HG03060 (cell line): ENCODE measurements around the gene CILP2.

Experiments used
- ATAC-seq: cut with Tn5 transposase; IDR thresholded peaks from one replicate; pipeline ENCODE4 v1.9.1; 2021; ENCODE audit warnings: low read depth, moderate number of reproducible peaks; ENCODE audit not compliant: unreplicated experiment

Gene CILP2

DNA sequence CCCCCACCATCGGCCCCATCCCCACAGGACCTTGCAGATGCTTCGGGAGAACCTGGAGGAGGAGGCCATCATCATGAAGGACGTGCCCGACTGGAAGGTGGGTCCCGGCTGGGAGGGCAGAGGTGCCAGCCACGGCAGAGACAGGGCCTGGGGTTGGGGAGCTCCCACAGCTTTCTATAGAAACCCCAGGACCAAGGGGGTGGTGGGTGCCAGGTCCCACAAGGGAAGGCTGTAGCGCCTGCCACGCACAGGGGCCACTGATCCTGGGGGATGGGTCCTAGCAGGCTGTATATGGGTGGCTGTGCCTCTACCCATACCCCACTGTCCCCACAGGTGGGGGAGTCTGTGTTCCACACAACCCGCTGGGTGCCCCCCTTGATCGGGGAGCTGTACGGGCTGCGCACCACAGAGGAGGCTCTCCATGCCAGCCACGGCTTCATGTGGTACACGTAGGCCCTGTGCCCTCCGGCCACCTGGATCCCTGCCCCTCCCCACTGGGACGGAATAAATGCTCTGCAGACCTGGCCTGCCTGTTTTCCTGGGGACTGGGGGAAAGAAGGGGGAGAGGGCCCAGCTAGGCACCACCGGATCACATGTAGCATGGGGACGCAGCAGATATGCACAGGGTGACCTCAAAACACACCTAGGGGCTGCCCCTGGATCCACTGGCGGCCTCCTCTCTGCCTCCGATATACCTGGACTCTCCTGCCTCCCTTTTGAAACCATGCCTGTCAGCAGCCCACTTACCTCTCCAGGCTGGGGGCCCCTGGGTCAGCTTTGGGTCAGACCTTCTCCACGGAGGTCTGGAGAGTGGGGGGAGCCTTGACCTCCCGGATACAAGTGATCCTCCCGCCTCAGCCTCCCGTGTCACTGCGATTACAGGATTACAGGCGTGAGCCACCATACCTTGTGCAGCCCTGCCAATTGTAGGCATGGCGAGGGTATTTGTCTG, 10.1 kb upstream of the CILP2 start:
- ATAC-seq: no peak

DNA sequence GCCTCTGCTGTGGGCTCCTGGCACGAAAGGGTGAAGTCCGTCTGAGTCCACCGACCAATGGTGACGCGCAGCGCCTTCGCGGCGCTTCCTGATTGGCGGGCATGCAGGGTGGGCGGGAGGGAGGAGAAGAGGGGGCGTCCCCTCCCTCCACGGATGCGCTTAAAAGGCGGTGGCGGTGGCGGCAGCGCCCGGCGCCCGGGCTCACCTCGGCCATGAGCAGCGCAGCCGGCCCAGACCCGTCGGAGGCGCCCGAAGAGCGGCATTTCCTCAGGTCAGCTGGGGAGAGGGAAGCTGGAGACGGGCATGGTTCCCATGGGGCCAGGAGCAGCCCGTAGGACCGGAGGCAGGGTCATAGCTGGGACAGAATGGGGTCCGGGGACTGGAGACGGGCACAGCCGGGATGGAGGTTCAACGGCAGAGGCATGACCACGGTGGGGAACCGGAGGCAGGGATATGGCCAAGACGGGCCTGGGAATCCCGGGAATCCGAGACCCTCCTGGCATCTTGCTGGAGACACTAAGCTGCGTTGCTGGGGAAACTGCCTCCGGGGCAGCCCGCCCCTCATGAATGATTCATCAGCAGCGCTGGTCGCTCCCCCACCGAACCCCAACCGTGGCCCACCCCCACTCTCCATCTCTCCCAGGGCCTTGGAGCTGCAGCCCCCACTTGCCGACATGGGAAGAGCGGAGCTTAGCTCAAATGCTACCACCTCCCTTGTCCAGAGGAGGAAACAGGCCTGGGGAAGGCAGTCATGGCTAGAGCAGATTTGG, 9.2 kb upstream of the CILP2 start, which contains the start of gene YJEFN3:
Gene YJEFN3, plus strand, starts transcription at position 191 of the 770 bp plus-strand sequence. Its CDS starts 22 bp downstream, at position 213.
- no peak for ATAC-seq

DNA sequence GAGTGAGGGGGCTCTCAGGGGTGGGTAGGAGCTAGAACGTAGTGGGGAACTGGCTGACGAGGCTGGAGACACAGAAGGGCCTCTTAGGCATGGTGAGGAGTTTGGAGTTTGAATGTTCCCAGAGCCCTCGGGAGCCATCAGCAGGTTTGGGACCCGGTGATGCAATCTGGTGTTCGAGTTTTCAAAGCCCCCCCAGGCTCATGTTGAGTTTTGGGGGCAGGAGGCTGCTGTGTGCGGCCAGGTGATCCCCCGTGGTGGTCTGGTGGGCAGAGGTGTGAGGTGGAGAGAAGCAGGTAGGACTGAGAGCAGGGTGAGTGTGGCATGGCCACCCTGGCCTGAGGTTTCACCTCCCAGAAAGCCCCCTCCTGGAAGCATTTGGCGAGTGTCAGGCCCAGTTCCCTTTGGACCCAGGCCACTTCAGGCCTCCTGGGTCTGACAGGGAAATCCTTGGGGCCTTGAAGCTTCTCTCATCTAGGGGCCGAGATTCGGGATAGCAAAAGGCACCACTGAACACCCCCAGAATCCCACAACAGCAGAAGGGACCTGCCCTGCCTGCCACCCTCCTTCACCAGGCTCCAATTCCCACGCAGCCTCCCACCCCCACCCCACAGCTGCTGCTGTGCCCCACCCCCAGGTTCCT, 8.2 kb upstream of the CILP2 start:
- no peak for ATAC-seq

DNA sequence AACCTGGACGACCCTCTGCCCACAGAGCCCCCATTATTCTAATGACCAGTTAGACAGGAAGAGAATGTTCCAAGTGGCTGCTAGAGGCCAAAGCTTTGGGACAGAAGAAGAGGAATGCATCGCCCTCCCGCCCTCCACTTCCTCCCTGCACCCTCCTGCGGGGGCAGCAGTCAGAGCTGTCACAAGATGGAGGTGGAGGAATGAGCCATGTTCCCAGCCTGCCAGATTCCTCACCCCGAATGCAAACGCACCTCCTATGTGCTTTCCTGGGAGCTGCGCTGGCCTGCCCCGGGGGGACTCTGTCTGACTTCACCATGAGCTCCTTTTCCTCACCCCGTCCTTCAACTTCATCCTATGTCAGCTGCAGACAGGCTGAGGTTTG, 7.7 kb upstream of the CILP2 start:
- no peak for ATAC-seq

DNA sequence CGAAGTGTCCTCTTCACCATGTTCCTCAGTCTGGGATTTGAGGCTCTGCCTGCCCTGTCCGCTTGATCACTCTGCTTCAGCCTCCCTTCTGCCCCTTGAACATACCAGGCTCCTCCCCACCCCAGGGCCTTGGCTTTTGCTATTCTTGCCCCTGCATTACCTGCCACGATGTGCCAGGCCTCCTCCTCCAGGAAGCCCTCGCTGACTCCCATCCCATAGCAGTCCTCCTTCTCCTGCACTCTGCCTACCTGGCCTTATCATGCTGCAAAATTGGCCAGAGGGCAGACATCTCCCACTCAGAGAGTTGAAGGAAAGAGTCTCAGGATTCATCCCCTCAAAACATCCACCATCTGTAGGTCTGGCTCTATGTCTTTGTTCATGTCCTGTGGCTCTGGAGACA, 7.2 kb upstream of the CILP2 start:
- ATAC-seq: no peak

DNA sequence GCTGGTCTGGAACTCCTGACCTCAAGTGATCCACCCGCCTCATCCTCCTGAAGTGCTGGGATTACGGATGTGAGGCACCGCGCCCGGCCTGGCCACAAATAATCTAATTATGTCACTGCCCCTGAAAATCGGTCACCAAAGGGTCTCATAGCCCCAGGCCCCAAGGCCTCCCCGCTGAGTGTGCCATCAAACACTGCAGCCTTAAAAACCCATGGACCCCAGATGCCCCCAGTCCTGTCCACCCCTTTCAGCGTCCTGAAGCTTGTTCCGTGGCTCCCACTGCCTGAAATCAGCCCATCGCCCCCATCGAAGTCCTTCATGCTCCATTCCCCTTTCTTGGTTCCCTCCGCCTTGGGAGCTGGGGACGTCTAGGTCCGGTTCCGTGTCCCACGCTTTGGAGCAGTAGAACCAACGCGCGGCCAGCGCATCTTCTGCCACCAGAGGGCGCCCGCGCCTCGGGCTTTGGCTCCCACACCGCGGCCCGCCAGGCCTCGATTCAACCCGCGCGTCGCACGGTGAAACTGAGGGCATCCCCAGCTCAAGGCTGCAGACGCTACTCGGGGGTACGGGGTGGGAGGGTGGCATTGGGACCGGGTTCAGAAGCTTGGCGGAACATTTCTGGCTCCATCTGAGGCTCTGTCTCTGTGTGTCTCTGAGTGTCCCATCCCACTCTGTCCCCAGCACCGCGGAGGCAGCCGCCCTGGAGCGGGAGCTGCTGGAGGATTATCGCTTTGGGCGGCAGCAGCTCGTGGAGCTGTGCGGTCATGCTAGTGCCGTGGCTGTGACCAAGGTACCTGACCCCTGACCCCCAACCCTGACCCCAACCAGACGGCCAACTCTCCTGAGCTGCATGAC, 5.9 kb upstream of the CILP2 start:
- no peak for ATAC-seq

DNA sequence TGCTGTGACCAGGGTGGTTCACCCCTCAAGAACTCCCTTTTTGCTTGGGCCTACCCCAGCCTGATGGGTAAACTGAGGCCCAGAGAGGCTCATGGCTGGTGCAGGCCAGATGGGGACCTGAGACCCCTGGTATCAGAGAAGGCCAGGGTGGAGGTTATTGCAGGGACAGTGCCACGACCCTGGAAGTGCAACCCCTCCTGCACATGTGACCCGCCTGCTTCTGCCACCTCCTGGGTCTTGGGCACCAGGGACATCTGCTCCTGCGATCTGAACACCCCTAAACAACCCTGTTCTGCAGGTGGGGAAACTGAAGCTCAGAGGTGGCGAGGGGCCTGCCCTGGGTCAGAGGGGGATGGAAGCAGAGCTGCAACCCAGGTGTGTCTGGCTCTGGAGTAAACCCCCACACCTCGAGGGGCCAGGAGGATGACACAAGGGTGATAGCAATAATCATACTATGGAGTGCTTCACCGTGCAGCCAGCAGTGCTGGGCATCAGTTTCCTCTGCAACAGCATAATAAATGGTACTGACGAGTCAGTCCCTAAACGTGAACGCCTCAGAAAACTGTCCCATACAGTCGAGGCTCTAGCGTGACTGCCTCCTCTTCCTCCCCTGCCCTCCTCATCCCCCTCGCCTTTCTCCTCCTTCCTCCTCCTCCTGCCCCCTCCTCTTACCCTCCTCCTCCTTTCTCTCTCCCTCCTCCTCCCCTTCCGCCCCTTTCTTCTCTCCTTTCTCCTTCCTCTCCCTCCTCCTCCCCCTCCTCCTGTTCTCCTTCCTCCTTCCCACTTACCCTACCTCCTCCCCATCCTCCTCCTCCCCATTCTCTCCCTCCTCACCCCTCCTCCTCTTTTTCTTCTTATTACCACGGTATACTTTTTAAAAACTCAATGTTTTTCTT, 5.0 kb upstream of the CILP2 start:
- ATAC-seq: no peak

DNA sequence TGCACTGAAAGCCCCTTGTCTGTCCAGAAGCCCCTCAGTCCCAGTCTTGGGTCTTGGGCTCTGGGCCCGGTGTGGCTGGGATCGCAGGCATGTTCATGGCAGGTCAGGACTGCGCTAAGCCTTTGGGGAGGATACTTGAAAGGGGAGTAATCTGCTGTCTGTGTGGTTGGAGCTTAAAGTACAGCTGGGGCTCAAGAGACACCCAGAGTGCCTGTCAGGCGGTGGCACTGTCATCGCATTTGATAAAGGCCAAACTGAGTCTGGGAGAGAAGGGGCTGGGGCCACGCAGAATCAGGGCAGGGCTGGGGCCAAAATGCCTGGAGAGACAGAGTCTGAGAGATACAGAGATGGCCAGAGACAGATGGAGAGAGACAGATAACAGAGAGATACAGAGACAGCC, 4.2 kb upstream of the CILP2 start:
- no peak for ATAC-seq

DNA sequence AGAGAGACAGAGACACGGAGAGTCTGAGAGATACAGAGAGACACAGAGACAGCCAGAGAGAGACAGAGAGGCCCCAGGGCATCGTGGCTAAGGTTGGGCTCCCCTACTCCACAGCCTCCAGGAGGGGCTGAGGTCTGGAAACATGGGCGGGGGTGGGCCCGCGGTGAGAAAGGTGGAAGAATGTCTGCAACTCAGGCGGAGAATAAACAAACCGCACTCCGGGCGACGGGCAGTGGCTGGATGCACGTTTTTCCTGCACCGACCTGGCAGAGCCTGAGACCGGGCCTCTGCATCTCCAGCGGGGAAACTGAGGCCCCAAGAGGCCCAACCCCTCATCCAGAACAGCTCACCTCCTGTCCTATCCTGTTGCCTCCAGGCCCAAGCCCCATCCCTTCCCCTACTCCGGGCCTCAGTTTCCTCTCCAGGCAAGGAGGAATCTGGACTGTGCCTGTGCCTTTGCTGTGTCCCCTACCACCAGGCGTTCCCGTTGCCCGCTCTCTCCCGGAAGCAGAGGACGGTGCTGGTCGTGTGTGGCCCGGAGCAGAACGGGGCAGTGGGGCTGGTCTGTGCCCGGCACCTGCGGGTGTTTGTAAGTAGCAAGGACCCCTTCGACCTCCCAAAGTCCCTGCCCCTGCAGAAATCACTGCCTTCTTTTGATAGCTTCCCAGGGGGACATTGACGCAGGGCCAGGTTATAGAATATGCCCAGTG, 3.4 kb upstream of the CILP2 start:
- ATAC-seq: no peak

DNA sequence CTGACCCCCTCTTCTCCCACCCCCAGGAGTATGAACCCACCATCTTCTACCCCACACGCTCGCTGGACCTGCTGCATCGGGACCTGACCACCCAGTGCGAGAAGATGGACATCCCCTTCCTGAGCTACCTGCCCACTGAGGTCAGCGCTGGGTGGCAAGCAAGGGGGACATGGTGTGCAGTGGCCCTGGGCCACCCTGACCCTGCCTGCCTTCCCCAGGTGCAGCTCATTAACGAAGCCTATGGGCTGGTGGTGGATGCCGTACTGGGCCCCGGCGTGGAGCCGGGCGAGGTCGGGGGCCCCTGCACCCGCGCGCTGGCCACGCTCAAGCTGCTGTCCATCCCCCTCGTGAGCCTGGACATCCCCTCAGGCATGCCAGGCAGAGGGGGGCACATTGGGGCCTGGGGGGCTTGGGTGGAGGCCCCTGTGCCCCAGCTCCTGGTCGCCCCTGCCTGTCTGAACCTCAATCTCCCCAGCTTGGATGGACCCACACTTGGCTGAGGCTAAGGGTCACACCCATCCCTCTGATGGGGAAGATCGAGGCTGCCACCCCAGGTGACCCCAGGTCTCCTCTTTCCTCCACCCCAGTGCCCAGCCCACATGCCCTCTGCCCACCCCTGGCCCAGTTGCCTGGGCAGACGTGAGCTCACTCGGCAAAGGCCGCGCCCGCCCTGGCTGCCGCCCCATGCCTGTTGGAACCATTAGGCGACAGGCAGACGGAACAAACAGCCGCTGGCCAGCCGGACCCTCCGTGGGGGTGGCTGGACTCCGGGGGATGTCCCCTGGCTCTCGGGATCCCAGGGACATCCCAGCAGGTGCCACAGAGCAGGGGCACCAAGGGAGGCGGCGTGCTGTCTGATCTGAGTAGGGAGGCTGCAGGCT, 2.5 kb upstream of the CILP2 start:
- no peak for ATAC-seq

DNA sequence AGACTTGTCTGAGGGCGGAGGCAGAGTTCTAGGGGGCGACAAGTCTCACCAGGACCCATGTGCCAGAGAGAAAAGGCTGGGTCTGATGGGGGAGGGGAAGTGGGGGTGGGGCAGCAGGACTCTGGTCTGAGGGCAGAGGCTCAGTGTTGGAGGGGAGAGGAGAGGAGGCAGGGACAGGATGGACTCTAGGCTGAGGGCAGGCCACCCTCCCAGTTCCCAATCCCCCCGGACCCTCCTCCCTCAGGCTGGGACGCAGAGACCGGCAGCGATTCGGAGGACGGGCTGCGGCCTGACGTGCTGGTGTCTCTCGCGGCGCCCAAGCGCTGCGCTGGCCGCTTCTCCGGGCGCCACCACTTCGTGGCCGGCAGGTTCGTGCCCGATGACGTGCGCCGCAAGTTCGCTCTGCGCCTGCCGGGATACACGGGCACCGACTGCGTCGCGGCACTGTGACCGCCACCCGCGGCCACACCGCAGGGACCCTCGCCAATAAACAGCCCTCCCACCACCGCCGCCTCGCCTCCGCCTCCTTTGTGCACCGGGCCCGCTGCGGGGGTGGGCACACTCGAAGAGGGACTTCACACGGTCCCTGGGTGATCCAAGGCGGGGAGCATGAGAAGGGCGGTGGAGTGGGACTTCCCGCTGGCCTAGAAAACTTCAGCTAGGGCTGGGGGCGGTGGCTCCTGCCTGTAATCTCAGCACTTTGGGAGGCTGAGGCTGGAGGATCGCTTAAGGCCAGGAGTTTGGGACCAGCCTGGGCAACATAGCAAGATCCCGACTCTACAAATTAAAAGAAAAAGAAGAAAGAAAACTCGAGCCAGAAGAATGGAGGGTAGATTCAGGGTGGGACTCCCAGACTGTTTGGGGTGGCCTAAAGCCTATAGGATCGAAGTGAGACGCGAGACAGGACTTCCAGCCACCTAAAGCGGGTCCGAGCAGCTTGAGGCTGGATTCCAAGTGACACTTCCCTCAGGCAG, 703 bp upstream of the CILP2 start:
- ATAC-seq: no peak

DNA sequence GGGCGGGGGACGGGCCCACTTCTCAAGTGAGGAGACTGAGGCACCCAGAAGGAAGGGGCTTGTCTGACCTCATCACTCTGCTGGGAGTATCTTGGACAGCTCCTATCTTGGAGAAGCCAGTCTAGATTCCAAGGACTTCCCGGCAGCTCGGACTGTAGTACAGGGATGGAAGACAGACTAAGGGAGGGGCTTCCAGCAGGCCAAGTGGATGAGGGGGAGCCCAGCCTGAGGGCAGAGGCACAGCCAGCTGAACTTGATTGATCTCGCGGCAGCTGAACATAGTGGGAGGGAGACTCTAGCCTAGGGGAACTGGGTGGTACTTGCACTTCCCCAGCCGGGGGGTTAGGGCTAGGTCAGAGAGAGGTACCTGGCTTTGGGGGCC, 711 bp downstream of the CILP2 start:
- no peak for ATAC-seq

DNA sequence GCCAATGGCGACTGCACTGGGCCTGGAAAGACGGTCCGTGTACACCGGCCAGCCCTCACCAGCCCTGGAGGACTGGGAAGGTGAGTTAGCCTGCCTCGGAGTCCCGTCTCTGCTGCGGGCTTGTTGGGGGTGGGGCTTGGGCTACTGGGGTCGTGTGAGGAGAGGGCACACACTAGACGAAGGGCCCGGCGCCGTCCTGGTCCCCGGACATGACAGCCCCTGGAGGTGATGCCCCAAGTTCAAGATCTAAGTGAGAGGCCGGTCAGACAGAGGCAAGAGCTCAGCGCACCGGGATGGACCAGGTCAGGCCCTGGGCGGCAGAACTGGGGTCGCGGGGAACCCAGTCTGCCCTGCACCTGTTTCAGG, 1.6 kb downstream of the CILP2 start:
- no peak for ATAC-seq

DNA sequence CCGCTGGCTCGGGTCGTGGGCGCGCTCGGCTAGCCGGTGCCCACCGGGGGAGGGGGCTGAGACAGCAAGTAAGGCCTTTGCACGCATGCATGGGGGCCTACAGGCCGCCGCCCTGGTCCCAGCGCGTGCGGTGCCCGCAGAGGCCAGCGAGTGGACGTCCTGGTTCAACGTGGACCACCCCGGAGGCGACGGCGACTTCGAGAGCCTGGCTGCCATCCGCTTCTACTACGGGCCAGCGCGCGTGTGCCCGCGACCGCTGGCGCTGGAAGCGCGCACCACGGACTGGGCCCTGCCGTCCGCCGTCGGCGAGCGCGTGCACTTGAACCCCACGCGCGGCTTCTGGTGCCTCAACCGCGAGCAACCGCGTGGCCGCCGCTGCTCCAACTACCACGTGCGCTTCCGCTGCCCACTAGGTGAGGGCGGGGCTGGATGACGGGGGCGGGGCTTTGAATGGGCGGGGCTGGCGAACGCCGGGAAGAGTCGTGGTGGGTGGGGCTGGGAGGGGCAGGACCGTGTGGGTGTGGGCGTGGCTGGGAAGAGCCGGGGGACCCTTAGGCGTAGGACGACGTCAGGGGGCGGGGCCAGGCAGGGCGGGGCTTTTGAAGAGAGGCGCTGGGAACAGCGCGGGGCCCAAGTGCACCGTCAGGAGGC, 2.1 kb downstream of the CILP2 start:
- no peak for ATAC-seq

DNA sequence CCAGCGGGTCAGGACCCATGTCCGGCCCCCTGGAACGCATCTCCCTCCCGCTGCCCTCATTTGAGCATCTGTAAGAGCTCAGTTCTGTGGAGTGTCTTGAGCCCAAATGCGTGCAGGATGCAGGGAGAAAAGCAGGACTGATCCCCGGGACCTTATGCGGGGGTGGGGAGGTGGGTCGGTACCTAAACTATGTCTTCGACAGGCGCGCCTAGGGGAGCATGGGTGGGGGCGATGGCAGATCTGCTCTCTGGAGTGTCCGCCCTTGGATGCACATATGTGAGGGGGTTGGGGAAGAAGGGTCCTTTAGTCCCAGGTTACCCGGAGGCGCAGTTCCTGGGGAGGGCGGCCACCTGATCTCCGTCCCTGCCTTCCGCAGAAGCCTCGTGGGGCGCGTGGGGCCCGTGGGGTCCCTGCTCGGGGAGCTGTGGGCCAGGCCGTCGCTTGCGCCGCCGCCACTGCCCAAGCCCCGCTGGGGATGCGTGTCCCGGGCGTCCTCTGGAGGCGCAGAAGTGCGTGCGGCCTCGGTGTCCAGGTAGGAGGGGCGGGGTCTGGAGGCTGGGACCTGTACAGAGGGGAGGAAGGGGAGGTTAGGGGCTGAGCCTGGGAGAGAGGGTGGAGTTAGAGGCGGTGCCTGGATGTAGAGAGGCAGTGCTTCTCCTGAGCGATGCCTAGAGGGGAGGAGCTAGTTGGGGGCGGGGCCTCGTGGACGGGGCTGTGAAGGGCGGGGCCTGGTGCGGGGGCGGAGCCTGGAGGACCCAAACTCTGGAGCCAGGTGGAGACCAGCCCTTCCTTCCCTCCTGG, 2.9 kb downstream of the CILP2 start:
- no peak for ATAC-seq
